HepG2 (cell line): Measurements from ENCODE around the gene FBLIM1. TPM values are rescaled to one million over a fixed set of nuclear protein-coding genes. Genes with fewer than 3 reads are reported as not detected.

ENCODE experiments used
- ARID4A ChIP-seq: sonication (generic); formaldehyde crosslinking; IDR thresholded peaks from 2 replicates; pipeline ENCODE4 v1.5.0; 2020; ENCODE audit warnings: mild to moderate bottlenecking, missing genetic modification reagents, borderline replicate concordance
- HIC2 ChIP-seq: sonication (generic); formaldehyde crosslinking; IDR thresholded peaks from 2 replicates; pipeline ENCODE4 v1.9.0; 2022; ENCODE audit warnings: low read depth, missing genetic modification reagents
- HMG20A ChIP-seq: IDR thresholded peaks from 2 replicates; pipeline ENCODE4 v1.6.1; 2016; ENCODE audit warnings: borderline replicate concordance
- PAX8 ChIP-seq: sonication (generic); formaldehyde crosslinking; IDR thresholded peaks from 2 replicates; pipeline ENCODE4 v1.8.0; 2022; ENCODE audit warnings: mild to moderate bottlenecking, missing genetic modification reagents, borderline replicate concordance
- SAP130 ChIP-seq: IDR thresholded peaks from 2 replicates; pipeline ENCODE4 v1.6.1; 2016; ENCODE audit warnings: low read depth
- ZBTB38 ChIP-seq: sonication (generic); formaldehyde crosslinking; IDR thresholded peaks from 2 replicates; pipeline ENCODE4 v1.5.1; 2020; ENCODE audit warnings: mild to moderate bottlenecking, missing genetic modification reagents
- ZFY ChIP-seq: sonication (generic); formaldehyde crosslinking; IDR thresholded peaks from 2 replicates; pipeline ENCODE4 v1.4.0; 2020; ENCODE audit warnings: missing genetic modification reagents
- ZIK1 ChIP-seq: sonication (generic); formaldehyde crosslinking; IDR thresholded peaks from 2 replicates; pipeline ENCODE4 v1.5.0; 2020; ENCODE audit warnings: mild to moderate bottlenecking, low read depth, missing genetic modification reagents, borderline replicate concordance
- ZNF12 ChIP-seq: sonication (generic); formaldehyde crosslinking; IDR thresholded peaks from 2 replicates; pipeline ENCODE4 v1.5.0; 2020; ENCODE audit warnings: missing genetic modification reagents
- ZNF605 ChIP-seq: sonication (generic); formaldehyde crosslinking; IDR thresholded peaks from 2 replicates; pipeline ENCODE4 v1.8.0; 2022; ENCODE audit warnings: mild to moderate bottlenecking, missing genetic modification reagents
- ZNF609 ChIP-seq: sonication (generic); formaldehyde crosslinking; IDR thresholded peaks from 2 replicates; pipeline ENCODE4 v1.4.0; 2020; ENCODE audit warnings: mild to moderate bottlenecking, missing genetic modification reagents, borderline replicate concordance
- ZNF770 ChIP-seq: sonication (generic); formaldehyde crosslinking; IDR thresholded peaks from 2 replicates; pipeline ENCODE4 v1.5.0; 2020; ENCODE audit warnings: mild to moderate bottlenecking, missing genetic modification reagents
- ZNF784 ChIP-seq: sonication (generic); formaldehyde crosslinking; IDR thresholded peaks from 2 replicates; pipeline ENCODE4 v1.5.1; 2020; ENCODE audit warnings: missing genetic modification reagents, mild to moderate bottlenecking, borderline replicate concordance
- ZNF83 ChIP-seq: sonication (generic); formaldehyde crosslinking; IDR thresholded peaks from 2 replicates; pipeline ENCODE4 v1.4.0; 2020; ENCODE audit warnings: missing genetic modification reagents, mild to moderate bottlenecking, borderline replicate concordance
- polyA plus RNA-seq, 8 experiments: library from polyadenylated mRNA; depleted of rRNA in 3 of 8; stranded (reverse) in 7 of 8; unstranded in 1 of 8; fragments of >200 nt; fragmentation: Illumina TruSeq in 4 of 8; extraction: Trizol in 4 of 8; gene quantifications; 2 replicates each; pipeline versions ENCODE4 v1.2.1 to v1.2.3, GENCODE V29; 2011 to 2016; ENCODE audit warnings: low read depth in 4 of 8, missing spikeins in 1 of 8, mixed read lengths in 1 of 8; ENCODE audit not compliant: insufficient read depth in 1 of 8
- total RNA-seq, 5 experiments: library from RNA; depleted of rRNA; stranded (reverse); fragments of >200 nt; fragmentation: Illumina TruSeq; extraction: Trizol; gene quantifications; 2 replicates each; pipeline ENCODE4 v1.2.3, GENCODE V29; 2016; ENCODE audit warnings: low read depth in 1 of 5

FBLIM1 gene
- total and polyA plus RNA-seq, 2 of the 13 experiments (the other 11 are each of a cell fraction or from before 2014, with no cell fraction given) = 10.6 to 23.0 TPM

- TF ChIP-seq HIC2 (no peak), ZIK1 (CRISPR knock-in tag) (no peak), ZNF770 (CRISPR knock-in tag) (peak; percentile 42; the same call in 1 of the 2 replicates), ARID4A (CRISPR knock-in tag) (peak; percentile 20; the same call in 1 of the 2 replicates), ZNF83 (CRISPR knock-in tag) (no peak), PAX8 (CRISPR knock-in tag) (no peak), ZNF12 (CRISPR knock-in tag) (no peak), ZBTB38 (CRISPR knock-in tag) (0 out of 2 replicates have a peak, but pooled peaks have one; percentile 17), ZNF605 (CRISPR knock-in tag) (no peak), SAP130 (CRISPR knock-in tag) (no peak), HMG20A (CRISPR knock-in tag) (no peak), ZNF784 (CRISPR knock-in tag) (no peak), ZNF609 (CRISPR knock-in tag) (no peak), ZFY (peak; percentile 37; the same call in 1 of the 2 replicates)
Measured at GRCh38 chr1:15758953-15759661, 512 bp downstream of the FBLIM1 start (continued).
